Ureter (tissue), 1 donor: ENCODE data around the gene PHAX. TPM values are rescaled to one million over a fixed set of nuclear protein-coding genes. Genes with fewer than 3 reads are reported as not detected.
"Not testable (repeated sequence)": the region's sequence is repeated elsewhere in the genome, so short reads cannot be mapped to it uniquely, and the experiment has no call there.

Source experiments
- DNase-seq: peaks from one replicate; pipeline ENCODE4 v3.0.0-alpha.2; 2020; ENCODE audit warnings: low spot score
- total RNA-seq: library from RNA; stranded (reverse); gene quantifications from one replicate; pipeline ENCODE4 v1.2.4, GENCODE V29; 2023
- donor health status: DM: yes; HTN: yes; CAD: no.

The PHAX gene, protein sequence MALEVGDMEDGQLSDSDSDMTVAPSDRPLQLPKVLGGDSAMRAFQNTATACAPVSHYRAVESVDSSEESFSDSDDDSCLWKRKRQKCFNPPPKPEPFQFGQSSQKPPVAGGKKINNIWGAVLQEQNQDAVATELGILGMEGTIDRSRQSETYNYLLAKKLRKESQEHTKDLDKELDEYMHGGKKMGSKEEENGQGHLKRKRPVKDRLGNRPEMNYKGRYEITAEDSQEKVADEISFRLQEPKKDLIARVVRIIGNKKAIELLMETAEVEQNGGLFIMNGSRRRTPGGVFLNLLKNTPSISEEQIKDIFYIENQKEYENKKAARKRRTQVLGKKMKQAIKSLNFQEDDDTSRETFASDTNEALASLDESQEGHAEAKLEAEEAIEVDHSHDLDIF
- 31.1 TPM for total RNA-seq

DNA sequence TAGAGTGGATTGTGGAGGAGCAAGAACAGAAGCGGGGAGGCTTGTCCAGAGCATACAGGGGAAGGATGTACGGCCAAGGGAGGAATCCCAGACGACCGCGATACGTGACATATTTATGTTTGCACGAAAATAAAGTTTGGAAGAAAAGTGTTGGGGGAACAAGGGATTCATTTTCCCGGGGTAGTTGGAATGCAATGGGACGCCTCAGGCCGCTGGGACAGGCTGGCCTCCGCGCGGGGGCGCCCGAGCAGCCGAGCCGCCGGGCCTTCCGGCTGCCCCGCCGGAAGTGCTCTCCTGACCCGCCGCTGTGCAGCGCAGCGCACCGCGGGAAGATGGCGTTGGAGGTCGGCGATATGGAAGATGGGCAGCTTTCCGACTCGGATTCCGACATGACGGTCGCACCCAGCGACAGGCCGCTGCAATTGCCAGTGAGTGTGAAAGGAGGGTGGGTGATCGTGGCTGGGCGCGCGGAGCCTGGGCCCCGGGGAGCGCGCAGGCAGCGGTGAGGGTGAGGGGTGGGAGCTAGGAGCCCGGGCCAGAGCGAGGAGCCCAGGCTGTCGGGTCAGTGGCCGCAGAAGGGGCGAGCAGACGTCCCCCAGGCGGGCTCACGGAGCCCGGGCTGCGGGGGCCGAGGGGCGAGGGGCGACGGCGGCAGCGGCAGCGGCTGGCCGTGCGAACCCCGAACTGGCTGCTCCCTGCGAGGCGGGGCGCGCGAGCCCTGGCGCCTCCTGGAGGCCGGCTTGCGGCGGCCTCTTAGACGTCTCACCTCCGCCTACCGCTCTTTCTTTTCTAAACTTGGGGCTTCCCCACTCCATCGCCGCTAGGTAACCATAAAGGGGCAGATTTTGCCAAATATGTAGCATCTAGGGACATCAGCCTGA is at the start of gene PHAX:
Gene PHAX (plus strand): TSS at position 317 of the 881 bp plus-strand sequence. CDS start 16 bp downstream, at position 333.
- peak; percentile 79 for DNase-seq

DNA sequence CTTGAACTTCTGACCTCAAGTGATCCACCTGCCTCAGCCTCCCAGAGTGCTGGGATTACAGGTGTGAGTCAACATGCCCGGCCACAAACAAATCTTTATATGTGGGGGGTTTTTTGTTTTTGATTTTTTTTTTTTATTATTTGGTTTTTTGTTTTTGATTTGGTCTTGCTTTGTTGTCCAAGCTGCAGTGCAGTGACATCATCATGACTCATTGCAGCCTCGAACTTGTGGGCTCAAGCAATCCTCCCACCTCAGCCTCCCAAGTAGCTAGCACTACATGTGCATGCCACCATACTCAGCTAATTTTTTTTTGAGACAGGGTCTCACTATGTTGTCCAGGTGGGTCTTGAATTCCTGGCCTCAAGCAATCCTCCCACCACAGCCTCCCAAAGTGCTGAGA is 48.1 kb upstream of the PHAX start:
- DNase-seq = no peak

DNA sequence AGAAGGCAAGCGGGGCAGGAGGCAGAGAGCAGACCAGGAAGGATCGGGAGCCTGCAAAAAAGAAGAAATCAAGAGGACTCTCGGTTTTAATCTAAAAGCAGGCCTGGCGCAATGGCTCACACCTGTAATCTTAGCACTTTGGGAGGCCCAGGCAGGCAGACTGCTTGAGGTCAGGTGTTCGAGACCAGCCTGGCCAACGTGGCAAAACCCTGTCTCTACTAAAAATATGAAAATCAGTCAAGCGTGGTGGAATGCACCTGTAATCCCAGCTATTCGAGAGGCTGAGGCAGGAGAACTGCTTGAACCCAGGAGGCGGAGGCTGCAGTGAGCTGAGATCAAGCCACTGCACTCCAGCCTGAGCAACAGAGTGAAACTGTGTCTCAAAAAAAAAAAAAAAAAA is 45.6 kb upstream of the PHAX start:
- DNase-seq = not testable (repeated sequence)

DNA sequence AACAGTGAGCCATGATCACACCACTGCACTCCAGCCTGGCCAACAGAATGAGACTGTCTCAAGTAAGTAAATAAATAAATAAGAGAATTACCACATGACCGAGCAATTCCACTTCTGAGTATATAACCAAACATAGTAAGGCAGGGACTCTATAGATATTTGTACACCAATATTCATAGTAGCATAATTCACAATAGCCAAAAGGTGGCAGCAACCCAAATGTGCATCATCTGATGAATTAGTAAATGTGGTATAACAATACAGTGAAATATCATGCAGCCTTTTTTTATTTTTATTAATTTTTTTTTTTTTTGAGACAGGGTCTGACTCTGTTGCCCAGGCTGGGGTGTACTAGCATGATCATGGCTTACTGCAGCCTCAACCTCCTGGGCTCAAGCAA is 38.8 kb upstream of the PHAX start:
- DNase-seq = no peak

DNA sequence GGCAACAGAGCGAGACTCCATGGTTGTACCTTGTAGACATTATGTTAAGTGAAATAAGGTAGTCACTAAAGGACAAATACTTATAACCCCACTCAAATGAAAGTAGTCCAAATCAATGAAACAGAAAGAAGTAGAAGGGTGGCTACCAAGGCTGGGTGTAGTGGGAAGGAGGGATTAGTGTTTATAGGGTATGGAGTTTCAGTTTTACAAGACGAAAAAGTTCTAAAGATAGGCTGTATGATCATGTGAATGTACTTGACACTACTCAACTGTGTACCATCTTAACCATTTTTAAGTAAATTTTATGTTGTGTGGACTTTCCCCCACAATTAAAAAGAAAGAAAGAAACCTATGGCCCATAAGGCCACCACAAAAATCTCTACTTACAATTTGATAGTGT is 37.9 kb upstream of the PHAX start:
- no peak for DNase-seq

DNA sequence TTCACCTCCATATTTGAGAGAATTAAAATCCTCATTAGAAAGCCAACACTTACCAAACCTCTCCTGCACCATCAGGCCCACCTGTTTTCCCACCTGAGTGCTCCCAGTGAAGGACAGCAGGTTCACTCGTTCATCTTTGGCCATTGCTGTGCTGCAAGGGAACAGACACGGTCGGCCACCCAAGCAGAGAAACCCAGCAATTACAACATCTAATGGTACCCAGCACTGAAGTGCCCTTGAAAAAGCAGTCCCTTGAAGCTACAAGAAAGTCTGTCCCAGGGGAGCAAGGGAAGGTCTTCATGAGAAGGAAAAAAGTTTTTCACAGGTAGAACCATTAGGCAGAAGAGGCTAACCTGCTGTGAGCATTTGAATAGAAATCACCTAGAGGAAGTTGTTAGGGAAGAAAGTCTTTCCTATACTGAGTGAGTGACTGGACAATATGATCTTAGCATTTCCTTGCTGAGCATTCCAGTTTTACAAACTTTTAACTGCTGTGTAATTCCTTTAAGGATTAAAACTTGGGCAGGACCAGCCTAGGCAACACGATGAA is 32.5 kb upstream of the PHAX start:
- DNase-seq = no peak

DNA sequence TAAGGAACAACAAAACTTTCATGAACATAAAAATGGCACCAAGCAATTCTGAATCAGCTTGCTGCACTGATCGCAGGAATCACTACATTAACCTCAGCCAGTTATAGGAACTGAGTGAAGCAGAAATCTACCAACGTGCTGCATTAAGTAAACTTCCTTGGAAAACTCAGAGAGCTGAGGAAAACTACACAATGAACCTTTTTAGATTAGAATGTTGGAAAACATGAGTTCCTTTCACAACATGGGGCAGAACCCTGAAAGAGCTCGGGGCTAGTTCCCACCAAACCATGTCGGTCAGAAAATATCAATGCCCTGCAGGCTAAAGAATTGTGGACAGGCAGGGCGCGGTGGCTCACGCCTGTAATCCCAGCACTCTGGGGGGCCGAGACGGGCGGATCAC is 25.1 kb upstream of the PHAX start:
- no peak for DNase-seq

- no peak for DNase-seq
Observed at GRCh38 chr5:126576974-126577373, 23.8 kb upstream of the PHAX start.

DNA sequence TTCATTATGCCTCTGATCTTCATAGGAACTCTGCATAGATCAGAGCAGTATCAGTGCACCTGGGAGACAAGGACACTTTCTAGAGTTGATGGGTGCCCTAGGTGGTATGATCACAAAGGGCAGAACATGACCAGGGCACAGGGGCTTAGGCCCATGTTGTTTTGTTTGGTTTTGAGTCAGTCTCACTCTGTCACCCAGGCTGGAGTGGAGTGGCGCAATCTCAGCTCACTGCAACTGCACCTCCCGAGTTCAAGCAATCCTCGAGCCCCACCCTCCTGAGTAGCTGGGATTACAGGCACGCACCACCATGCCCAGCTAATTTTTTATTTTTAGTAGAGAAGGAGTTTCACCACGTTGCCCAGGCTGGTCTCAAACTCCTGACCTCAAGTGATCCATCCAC is 23.3 kb upstream of the PHAX start:
- no peak for DNase-seq

- no peak for DNase-seq
Observed at GRCh38 chr5:126579716-126580115, 21.0 kb upstream of the PHAX start.

DNA sequence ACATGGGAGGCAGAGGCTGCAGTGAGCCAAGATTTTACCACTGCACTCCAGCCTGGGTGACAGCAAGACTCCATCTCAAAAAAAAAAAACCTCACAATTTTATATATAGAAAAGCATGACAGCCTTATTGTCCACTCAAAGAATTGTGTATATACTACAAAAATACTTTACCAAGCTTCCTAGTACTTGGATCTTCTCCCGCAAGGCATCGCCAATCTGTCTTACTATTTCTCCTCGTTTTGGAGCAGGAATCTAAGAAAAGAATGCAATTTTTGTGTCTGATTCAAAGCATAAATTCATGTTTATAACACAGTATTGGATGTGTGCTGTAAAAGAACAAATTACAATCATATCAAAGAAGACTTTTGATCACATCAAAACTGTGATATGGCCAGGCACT is 17.0 kb upstream of the PHAX start:
- DNase-seq = no peak

DNA sequence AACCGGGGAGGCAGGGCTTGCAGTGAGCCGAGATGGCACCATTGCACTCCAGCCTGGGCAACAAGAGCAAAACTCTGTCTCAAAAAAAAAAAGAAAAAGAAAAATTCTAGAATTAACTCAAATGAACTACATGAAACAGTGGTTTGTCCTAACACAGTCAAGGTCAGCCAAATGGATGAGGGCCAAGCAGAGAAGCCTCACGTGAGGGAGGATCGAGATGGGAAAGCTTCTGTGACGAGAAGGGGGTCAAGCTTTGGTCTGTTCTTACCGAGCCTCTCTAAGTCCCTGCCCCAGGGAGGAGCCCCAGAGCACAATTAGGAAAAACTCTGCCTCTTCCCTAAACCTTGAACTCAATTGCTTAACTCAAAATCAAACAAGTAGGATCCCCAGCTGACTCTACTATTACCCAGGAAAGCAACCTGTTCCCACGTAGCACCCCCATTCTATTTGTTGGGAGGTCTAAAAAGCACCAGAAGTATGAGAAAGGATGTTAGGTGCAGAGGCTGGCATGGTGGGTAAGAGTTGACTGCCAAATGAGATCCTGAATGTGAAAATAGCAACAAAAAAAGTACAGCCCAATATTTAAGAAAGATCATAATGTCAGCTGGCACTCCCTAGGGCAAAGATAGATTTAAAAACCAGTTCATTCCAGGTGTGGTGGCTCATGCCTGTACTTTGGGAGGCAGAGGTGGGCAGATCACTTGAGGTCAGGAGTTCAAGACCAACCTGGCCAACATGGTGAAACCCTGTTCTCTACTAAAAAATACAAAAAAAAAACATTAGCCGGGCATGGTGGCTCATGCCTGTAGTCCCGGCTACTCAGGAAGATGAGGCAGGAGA is 13.0 kb upstream of the PHAX start:
- no peak for DNase-seq

DNA sequence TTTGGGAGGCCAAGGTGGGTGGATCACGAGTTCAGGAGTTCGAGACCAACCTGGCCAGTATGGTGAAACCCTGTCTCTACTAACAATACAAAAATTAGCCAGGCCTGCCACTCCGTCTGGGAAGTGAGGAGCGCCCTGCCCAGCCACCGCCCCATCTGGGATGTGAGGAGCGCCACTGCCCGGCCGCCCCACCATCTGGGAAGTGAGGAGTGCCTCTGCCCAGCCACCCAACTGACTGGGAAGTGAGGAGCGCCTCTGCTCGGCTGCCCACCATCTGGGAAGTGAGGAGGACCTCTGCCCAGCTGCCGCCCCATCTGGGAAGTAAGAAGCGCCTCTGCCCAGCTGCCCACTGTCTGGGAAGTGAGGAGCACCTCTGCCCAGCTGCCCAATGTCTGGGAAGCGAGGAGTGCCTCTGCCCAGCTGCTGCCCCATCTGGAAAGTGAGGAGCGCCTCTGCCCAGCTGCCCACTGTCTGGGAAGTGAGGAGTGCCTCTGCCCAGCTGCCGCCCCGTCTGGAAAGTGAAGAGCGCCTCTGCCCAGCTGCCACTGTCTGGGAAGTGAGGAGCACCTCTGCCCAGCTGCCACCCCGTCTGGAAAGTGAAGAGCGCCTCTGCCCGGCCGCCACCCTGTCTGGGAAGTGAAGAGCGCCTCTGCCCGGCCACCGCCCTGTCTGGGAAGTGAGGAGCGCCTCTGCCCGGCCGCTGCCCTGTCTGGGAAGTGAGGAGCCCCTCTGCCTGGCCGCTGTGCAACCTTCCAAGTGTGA is 11.0 kb upstream of the PHAX start:
- DNase-seq = no peak

GRCh38 chr5:126591549-126591948 is 9.2 kb upstream of the PHAX start:
- DNase-seq = no peak

DNA sequence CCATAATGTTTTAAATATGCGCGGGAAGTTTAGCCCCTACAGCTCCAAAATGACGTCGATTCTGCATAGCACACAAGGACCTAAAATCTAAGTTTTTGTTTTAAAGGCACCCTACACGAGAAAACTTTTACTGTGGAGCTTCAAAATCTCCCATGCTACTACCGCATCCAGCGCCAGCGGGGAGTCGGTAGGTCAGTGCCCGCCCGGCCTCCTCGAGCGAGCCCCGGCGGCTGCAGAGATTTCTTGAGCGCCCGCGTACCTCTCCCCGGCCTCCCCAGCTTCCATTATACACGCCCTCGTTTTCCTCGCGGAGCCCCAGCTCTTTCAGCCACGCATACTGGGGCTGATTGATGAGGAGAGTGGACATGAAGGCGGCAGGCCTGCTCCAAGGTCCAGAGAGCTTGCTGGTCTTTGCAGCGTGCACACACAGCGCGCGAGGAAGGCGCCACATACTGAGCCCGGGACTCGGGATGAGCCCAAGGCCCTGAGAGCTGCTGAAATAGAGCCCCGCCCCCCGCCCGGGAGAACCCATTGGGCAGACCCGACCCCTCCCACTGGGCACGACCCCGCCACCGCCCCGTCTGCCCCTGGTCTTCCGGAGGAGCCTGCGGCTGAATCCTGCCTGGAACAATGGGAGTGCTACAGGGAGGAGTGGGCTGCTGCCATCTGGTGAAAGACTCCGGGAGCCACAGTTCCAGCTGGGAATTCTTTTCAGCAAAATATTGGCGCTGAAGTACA is 5.8 kb upstream of the PHAX start, which contains the start of gene ALDH7A1:
Gene ALDH7A1 (minus strand): TSS at position 472 of the 738 bp plus-strand sequence. CDS start 21 bp downstream, at position 451.
- peak; percentile 89 for DNase-seq

- DNase-seq = no peak
Observed at GRCh38 chr5:126595486-126596083, 5.2 kb upstream of the PHAX start.

GRCh38 chr5:126597156-126597555 is 3.6 kb upstream of the PHAX start:
- DNase-seq = no peak

GRCh38 chr5:126599499-126599898 is 1.2 kb upstream of the PHAX start:
- DNase-seq = no peak

GRCh38 chr5:126599971-126600630 is 646 bp upstream of the PHAX start:
- DNase-seq = not testable (repeated sequence)
